Breast epithelium (tissue), 4 donors: Measurements from ENCODE around the gene PSMD3. TPM values are rescaled to one million over a fixed set of nuclear protein-coding genes. Genes with fewer than 3 reads are reported as not detected.

Source experiments
- DNase-seq, 2 donors: peaks; one replicate each; pipeline ENCODE4 v3.0.0-alpha.2; 2019; ENCODE audit warnings: low spot score in 2 of 2
- H3K27ac ChIP-seq, 2 donors: fragments of 200-600 bp; sonication (generic) in 1 of 2; one replicate each; pipeline ENCODE4 v1.5.1; 2016 to 2019; ENCODE audit warnings: mild to moderate bottlenecking in 1 of 2
- H3K27me3 ChIP-seq, 2 donors: fragments of 200-600 bp; sonication (generic) in 1 of 2; one replicate each; pipeline versions ENCODE4 v1.5.1 to v1.6.0; 2017 to 2019; ENCODE audit warnings: control low read depth in 1 of 2, mild to moderate bottlenecking in 1 of 2
- H3K36me3 ChIP-seq: fragments of 200-600 bp; one replicate; pipeline ENCODE4 v1.5.1; 2019
- H3K4me1 ChIP-seq, 2 donors: fragments of 200-600 bp; sonication (generic); one replicate each; pipeline ENCODE4 v1.5.1; 2016 to 2019; ENCODE audit warnings: control low read depth in 1 of 2
- H3K4me3 ChIP-seq, 3 donors: fragments of 200-600 bp; sonication (generic); 1 replicate in 2 of 3; 2 replicates in 1 of 3; pipeline ENCODE4 v1.5.1; 2016 to 2019; ENCODE audit warnings: mild to moderate bottlenecking in 3 of 3, moderate library complexity in 2 of 3
- H3K9me3 ChIP-seq, 2 donors: fragments of 200-600 bp; sonication (generic) in 1 of 2; one replicate each; pipeline ENCODE4 v1.5.1; 2016 to 2019; ENCODE audit warnings: control low read depth in 1 of 2
- CTCF ChIP-seq, 3 donors: fragments of 450-650 bp; IDR thresholded peaks; one replicate each; pipeline ENCODE4 v1.5.1; 2016 to 2017; ENCODE audit warnings: antibody characterized with exemption in 3 of 3, mild to moderate bottlenecking in 3 of 3, moderate library complexity in 3 of 3
- POLR2A ChIP-seq: fragments of 450-650 bp; IDR thresholded peaks from one replicate; pipeline ENCODE4 v1.6.1; 2016; ENCODE audit warnings: antibody characterized with exemption, mild to moderate bottlenecking, moderate library complexity
- POLR2AphosphoS5 ChIP-seq, 3 donors: sonication (generic); formaldehyde crosslinking; IDR thresholded peaks; one replicate each; pipeline ENCODE4 v1.6.1; 2017; ENCODE audit warnings: antibody characterized with exemption in 3 of 3
- intact Hi-C: fragments of 100-400 bp; cut with DNase I; formaldehyde crosslinking; loops from one replicate; pipeline ENCODE4 v1.15.1; 2023; ENCODE audit warnings: low total_unique reads
- total RNA-seq, 3 donors: library from RNA; depleted of rRNA; stranded (reverse); fragments of >200 nt; gene quantifications; one replicate each; pipeline ENCODE4 v1.1.0, GENCODE V29; 2016

PSMD3 gene
- total RNA-seq, 3 donors from 2014 or later, result 79.4 to 83.0 (median 81.0) TPM

- H3K4me1 ChIP-seq, result peaks cover 0 to under 1% of the 10 kb centered on the region in 2 donors
- peaks cover 29% of the 10 kb centered on the region for H3K36me3 ChIP-seq
- no peak overlapping the region for H3K4me3 ChIP-seq
- intact Hi-C loops, result no loop called here
- TF ChIP-seq POLR2AphosphoS5 (IDR thresholded peaks at IDR 0.05), result no peak
- no peak for TF ChIP-seq POLR2A
- TF ChIP-seq CTCF (IDR thresholded peaks at IDR 0.05), result no peak
- no peaks in the 10 kb centered on the region for H3K27me3 ChIP-seq
- no peak for DNase-seq
- H3K27ac ChIP-seq, result no peak overlapping the region
- no peaks in the 10 kb centered on the region for H3K9me3 ChIP-seq
Observed at GRCh38 chr17:39988206-39988810, 7.7 kb downstream of the PSMD3 start.

- no peak for TF ChIP-seq POLR2A
- no peak for TF ChIP-seq POLR2AphosphoS5 (IDR thresholded peaks at IDR 0.05)
- no peak for TF ChIP-seq CTCF (IDR thresholded peaks at IDR 0.05)
- no peak for DNase-seq
- Histone ChIP-seq H3K36me3 (peaks cover 32% of the 10 kb centered on the region), H3K9me3 (no peaks in the 10 kb centered on the region), H3K27me3 (no peaks in the 10 kb centered on the region), H3K27ac (no peak overlapping the region), H3K4me1 (no peaks in the 10 kb centered on the region), H3K4me3 (no peak overlapping the region)
- intact Hi-C loops, result no loop called here
Observed at GRCh38 chr17:39994448-39994847, 13.8 kb downstream of the PSMD3 start.

- H3K36me3 ChIP-seq, result peaks cover 27% of the 10 kb centered on the region
- TF ChIP-seq CTCF (IDR thresholded peaks at IDR 0.05), result no peak
- no peak for TF ChIP-seq POLR2A
- no peak for TF ChIP-seq POLR2AphosphoS5 (IDR thresholded peaks at IDR 0.05)
- no peak overlapping the region for H3K27ac ChIP-seq
- no peaks in the 10 kb centered on the region for H3K4me1 ChIP-seq
- no peaks in the 10 kb centered on the region for H3K9me3 ChIP-seq
- H3K27me3 ChIP-seq, result no peaks in the 10 kb centered on the region
- DNase-seq, result no peak
- no peak overlapping the region for H3K4me3 ChIP-seq
- intact Hi-C loops, result no loop called here
Observed at GRCh38 chr17:39995438-39995837, 14.8 kb downstream of the PSMD3 start.

GRCh38 chr17:39996162-39996561 lies 15.6 kb downstream of the PSMD3 start:
- Histone ChIP-seq H3K4me3 (no peak overlapping the region), H3K36me3 (peaks cover 25% of the 10 kb centered on the region), H3K9me3 (no peaks in the 10 kb centered on the region), H3K4me1 (no peaks in the 10 kb centered on the region), H3K27ac (peak overlapping the region in 1 of 2 donors; percentile 9), H3K27me3 (no peaks in the 10 kb centered on the region)
- TF ChIP-seq POLR2AphosphoS5 (IDR thresholded peaks at IDR 0.05) (no peak), POLR2A (no peak), CTCF (IDR thresholded peaks at IDR 0.05) (no peak)
- no peak for DNase-seq
- intact Hi-C loops, result no loop called here

GRCh38 chr17:39996800-39997199 lies 16.2 kb downstream of the PSMD3 start:
- DNase-seq, result no peak
- intact Hi-C loops, result no loop called here
- Histone ChIP-seq H3K4me1 (no peaks in the 10 kb centered on the region), H3K27me3 (no peaks in the 10 kb centered on the region), H3K27ac (peak overlapping the region in 1 of 2 donors; percentile 9), H3K4me3 (no peak overlapping the region), H3K9me3 (no peaks in the 10 kb centered on the region), H3K36me3 (peaks cover 25% of the 10 kb centered on the region)
- TF ChIP-seq POLR2AphosphoS5 (IDR thresholded peaks at IDR 0.05), result no peak
- no peak for TF ChIP-seq POLR2A
- TF ChIP-seq CTCF (IDR thresholded peaks at IDR 0.05), result no peak
